NCI-H69 (cell line): ENCODE measurements around the gene FGD3.
"Not testable (repeated sequence)": the region's sequence is repeated elsewhere in the genome, so short reads cannot be mapped to it uniquely, and the experiment has no call there.

Experiments used
- DNase-seq: peaks from one replicate; lab custom pipeline; 2025; lab: John Stamatoyannopoulos, UW

The FGD3 gene

DNA sequence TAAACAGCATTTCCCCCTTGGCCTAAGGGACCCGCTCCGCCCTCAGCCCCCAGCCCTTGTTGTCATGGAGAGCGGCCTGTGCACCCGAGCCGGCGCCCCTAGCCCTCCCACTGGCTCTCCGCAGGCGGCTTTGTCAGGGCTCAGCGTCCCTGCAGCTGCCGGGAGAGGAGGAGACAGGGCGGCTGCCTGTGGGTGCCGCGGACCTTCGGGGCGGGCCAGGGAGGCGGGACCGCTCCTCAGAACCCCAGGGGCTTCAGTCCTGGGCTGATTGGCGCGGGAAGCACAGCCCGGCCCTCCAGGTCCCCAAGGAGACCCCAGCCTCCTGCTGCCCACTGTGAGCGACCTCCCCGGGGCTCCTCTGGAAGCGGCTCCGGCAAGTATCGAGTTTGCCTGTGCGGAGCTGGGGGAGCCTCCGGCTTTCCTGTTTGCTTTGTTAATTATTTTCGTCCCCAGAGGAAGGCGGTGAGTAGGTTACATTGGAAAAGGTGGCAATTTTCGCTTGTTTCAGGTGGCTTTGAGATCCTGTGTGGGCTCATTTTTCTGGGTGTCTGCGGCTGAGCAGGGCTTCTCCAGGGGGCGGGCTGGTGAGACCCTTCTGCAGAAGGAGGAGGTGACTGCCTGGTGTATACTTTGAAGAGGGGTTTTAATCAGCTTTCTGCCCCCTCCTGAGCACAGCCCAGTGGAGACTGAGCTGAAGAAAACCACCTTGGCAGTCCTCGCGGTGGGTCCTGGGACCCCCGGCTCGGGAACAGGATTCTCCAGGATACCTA lies at the start of gene FGD3:
TSS of gene FGD3 (plus strand) at position 256 of the 770 bp plus-strand sequence. CDS start 28,734 bp downstream, outside the sequence.
- DNase-seq: peak; percentile 97

DNA sequence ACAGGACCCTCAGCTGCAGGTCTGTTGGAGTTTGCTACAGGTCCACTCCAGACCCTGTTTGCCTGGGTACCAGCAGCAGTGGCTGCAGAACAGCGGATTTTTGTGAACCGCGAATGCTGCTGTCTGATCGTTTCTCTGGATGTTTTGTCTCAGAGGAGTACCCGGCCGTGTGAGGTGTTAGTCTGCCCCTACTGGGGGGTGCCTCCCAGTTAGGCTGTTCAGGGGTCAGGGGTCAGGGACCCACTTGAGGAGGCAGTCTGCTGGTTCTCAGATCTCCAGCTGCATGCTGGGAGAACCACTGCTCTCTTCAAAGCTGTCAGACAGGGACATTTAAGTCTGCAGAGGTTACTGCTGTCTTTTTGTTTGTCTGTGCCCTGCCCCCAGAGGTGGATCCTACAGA lies 42.2 kb upstream of the FGD3 start:
- not testable (repeated sequence) for DNase-seq

- peak; percentile 86 for DNase-seq
Observed at GRCh38 chr9:92911511-92912475, 35.5 kb upstream of the FGD3 start.

GRCh38 chr9:92917176-92917800 lies 30.0 kb upstream of the FGD3 start:
- DNase-seq: peak; percentile 34

- no peak for DNase-seq
Observed at GRCh38 chr9:92920437-92920836, 26.9 kb upstream of the FGD3 start.

DNA sequence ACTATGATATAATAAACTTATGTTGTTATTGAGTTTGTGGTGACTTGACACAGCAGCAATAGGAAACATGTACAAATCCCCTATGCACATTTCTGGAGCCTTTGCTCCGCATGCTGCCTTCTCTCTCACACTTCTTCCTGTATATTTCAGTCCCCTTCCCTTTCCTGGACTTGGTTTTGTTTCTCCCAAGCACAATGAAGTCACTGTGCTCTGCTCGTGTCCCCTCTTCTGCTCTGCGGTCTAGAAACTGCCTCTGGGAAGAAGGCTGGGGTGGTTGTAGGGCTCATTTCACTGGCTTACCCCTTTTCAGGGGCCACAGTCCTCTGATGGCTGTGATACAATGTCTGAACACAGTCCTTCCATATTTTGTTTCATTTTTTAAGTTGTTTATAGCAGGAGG lies 15.7 kb upstream of the FGD3 start:
- DNase-seq: no peak

- no peak for DNase-seq
Observed at GRCh38 chr9:92934321-92934720, 13.0 kb upstream of the FGD3 start.

DNA sequence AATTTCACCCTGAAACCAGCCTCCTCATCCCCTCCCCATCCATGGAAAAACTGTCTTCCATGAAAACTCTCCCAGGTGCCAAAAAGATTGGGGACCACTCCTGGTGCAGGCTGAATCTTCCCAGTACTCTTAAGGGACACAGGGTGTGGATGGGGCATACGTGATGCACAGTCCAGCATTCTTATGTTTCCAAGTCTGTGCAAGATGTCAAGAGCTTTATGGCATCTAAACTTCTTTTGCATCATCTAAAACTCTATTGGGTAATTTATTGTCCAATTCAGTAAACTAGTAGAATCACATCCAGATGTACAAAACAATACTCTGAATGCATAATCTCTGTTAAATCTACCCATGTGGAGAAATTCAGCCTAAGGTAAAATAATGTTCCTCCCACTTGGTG lies 9.3 kb upstream of the FGD3 start:
- no peak for DNase-seq

GRCh38 chr9:92941861-92942260 lies 5.5 kb upstream of the FGD3 start:
- peak; percentile 31 for DNase-seq

DNA sequence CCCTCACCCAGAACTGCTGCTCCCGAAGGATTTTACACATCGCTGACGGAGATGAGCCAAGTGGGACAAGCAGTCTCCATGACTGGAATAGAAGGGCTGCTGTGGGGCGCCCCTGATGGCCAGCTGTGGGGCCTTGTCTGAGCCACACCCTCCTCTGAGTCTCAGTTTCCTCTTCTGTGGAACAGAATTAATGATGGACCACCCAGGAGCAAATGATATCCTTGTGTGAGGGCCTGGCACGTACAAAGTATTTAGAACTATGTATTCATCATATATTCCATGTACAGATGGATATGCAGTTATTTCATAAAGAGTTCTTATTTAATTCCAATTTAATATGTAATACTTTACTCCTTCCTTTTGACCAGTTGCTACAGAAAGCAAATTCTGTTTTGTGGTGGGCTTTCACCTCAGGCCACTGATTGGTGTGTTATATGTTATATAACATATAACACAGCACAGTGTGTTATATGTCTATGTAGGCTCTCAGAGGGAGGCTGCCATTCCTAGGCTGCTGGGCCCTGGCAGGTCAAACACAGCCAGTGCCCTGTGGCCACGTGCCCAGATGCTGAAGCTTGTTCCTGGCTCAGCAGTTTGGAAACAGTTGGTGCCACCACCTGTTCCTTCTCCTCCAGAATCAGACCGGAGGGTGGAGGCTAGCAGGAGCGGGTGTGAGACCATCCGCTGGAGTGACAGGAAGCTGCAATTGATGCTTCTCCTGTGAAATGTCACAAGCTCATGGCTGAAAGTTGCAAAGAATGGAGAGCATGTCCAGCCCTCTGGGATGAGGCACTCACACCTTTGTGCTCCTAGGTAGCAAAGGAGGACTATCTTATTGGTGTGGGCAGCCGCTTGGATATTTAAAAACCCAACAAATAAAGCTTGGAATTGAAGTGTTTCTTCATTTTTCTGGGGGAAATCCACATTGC lies 4.4 kb upstream of the FGD3 start:
- peak; percentile 91 for DNase-seq

DNA sequence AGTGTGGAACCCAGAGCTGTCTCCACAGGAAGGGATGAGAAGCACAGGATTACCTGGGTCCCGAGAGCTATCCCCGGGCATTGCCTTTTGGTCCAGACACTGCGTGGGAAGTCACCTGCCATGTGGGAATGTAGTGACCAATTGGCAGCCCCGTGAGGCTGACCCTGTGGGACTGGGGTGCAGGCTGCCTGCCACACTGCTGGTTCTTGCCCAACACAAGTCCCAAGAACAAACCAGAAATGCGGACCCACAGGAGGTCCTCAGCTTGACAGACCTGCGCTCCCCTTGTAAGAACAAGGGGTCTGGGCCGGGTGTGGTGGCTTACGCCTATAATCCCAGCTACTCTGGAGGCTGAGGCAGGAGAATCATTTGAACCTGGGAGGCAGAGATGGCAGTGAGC lies 2.4 kb upstream of the FGD3 start:
- DNase-seq: no peak

DNA sequence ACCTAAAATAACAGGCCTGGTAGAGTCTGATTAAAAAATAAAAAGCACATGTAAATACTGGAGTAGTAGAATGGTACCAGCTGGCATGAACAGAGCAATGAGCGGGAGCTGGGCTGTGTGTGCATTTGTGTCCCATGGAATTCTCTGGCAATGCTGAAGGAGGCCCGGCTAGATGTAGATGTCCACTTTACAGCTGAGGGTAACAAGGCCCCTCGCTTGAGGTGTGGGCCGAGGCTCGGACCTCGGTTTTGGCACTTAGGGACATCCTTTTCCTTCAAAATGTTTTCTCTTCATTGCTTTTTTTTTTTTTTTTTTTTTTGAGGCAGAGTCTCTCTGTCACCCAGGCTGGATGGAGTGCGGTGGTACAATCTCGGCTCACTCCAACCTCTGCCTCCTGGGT lies 1.5 kb upstream of the FGD3 start:
- DNase-seq: no peak

DNA sequence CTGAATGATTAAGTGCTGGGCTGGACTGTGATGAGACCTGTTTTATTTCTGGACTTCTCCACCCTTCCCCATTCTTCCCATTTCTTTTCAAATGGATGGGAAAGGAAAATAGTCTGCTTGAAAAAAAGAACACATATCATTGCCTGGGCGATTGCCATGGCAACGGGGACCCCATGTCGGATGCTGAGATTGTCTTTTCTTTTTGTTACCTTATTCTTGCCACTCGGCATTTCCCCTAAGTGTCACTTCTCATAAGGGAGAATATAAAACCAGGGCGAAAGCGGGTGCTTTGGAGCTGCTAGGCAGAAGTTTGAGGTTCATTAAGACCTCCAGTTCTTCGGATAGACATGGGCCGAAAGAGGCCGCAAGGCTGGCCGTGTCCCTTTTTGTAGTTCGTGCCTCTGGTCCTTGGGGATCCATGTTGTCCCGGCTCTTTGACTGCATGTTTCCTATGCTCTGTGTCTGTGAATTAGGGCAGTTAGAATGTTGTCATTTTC lies 763 bp downstream of the FGD3 start:
- DNase-seq: peak; percentile 59

DNA sequence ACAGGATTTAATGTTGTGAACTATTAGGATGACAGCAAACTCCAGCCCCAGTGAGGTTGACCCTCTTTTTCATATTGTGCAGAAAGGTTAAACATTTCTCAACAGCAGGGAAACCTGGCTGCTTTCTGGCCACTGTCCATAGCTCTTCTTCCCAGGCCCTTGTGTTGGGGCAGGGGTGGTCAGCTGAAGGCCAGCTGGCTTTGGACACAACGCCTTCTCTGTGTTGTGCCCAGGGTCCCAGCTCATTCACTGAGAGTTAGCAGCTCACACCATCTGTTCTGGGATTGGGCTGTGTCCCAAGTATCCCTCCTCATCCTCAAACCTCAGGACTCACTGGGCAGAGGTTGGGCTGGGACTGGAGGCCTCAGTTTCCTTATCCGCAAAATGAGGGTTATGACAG lies 1.3 kb downstream of the FGD3 start:
- DNase-seq: peak; percentile 48

GRCh38 chr9:92949266-92949982 lies 2.1 kb downstream of the FGD3 start:
- DNase-seq: no peak

GRCh38 chr9:92950359-92950955 lies 3.1 kb downstream of the FGD3 start:
- DNase-seq: no peak

DNA sequence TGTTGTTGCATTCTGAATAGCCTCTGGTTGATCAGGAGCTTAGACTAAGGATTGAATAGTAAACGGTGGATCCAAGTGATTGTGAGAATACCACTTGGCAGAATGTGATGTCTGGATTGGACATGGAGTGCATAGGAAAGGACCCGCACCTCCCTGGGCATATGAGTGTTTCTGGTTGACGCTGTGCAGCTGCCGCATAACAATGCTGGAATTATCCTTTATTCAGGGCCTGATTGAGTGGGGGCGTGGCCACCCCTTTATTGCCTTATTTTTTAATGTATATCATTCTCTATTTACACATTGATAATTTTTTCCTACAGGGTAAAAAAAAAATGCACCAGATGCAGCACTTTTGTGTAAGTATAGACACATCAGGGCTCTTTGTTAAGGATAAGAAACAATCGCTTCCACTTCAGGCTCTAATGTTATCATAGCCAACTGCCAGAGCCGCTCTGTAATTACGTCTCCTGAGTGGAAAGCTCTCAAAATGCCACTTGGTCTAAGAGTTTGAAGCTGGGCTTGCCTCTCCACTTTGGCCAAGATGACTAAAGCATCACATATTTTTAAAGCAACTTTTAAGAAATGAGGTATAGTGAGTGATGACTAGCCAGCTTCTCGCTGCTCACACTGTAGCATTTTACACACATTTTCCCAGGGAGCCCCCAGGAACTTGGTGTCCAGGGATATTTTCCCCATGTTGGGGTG lies 5.7 kb downstream of the FGD3 start:
- peak; percentile 94 for DNase-seq

- DNase-seq: peak; percentile 87
Observed at GRCh38 chr9:92954049-92954861, 6.9 kb downstream of the FGD3 start.

DNA sequence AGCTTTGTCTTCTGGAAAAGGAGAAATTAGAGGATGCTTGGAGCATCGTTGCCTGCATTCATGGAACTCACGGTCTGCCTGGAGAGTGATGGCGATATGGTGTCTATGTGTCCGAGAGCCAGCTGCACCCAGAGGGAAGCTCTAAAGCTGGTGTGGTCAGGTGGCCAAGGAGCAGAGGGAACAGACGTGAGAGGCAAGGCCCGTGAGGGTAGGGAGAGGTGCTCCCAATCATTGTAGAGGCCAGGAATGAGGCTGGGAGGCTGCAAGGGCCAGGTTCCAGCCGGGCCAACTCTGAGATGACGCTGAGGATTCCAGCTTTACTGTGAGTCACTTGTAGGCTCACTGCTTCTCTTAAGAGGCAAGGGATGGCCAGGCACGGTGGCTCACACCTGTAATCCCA lies 7.6 kb downstream of the FGD3 start:
- no peak for DNase-seq
